ENCODE measurements around the gene JMJD1C.

DNA sequence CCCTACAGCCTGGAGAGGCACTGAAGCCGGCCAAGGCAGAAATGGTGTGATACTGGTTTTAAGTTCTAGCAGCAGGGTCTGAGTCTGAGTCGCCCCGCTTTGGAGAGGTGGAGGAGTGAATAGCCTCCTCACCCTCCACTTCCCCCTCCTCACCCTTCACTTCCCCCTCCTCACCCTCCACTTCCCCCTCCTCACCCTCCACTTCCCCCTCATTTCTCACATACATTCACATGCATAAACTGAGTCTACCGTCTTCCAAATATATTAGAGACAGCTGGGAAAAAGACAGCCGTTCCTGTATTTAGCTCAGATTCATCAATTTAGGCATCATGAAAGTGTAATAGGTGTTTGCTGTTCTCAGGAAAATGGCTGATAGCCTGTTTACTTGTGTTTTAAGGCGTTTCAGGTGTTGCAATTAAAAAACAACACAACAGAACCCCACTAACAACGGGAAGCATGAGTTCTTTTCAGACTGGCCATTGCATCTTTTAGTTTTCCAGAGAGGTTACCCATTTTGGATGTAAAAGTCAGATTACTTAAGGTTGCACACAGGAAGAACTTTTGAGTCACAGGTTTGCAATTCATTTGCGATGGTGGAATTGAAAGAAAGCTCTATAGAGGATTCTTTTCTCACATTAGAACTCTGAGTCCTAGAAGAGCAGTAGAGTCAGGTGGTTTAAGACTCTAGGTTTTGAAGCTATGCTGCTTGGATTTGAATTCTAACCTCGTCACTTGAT is 331.8 kb downstream of the JMJD1C start:
- TF ChIP-seq, protein P1, sequence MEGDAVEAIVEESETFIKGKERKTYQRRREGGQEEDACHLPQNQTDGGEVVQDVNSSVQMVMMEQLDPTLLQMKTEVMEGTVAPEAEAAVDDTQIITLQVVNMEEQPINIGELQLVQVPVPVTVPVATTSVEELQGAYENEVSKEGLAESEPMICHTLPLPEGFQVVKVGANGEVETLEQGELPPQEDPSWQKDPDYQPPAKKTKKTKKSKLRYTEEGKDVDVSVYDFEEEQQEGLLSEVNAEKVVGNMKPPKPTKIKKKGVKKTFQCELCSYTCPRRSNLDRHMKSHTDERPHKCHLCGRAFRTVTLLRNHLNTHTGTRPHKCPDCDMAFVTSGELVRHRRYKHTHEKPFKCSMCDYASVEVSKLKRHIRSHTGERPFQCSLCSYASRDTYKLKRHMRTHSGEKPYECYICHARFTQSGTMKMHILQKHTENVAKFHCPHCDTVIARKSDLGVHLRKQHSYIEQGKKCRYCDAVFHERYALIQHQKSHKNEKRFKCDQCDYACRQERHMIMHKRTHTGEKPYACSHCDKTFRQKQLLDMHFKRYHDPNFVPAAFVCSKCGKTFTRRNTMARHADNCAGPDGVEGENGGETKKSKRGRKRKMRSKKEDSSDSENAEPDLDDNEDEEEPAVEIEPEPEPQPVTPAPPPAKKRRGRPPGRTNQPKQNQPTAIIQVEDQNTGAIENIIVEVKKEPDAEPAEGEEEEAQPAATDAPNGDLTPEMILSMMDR (IDR thresholded peaks at IDR 0.05), result no peak
- TF ChIP-seq EP300 (IDR thresholded peaks at IDR 0.05), result no peak

All from ovary (tissue), 3 donors.